ENCODE measurements around the gene MYRIP.

DNA sequence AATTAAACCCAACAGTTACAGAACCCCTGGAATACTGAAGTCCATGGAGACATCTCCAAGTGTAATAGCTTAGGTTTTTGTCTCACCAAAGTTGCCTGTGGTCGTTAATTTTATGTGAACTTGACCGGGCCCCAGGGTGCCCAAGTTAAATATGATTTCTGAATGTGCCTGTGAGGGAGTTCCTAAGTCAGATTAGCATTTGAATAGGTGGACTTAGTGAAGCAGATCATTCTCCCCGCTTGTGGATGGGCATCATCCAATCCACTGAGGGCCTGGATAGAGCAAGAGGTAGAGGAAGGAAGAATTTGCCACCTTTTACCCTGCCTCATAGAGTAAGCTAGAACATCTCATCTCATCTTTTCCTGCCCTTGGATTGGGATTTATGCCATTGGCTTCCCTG is 203.0 kb downstream of the MYRIP start:
- TF ChIP-seq POLR2AphosphoS5 (IDR thresholded peaks at IDR 0.05): no peak
- no peak for TF ChIP-seq POLR2A (IDR thresholded peaks at IDR 0.05)

All from suprapubic skin (tissue), 4 donors.